ENCODE results near the gene SLC41A2.

SLC41A2 gene

GRCh38 chr12:104929977-104930376 lies 28.1 kb downstream of the SLC41A2 start:
- peaks cover 17% of the 10 kb centered on the region for H3K4me1 ChIP-seq (ENCODE audit: low read depth, poor library complexity, severe bottlenecking)
- no peaks in the 10 kb centered on the region for H4K20me1 ChIP-seq (ENCODE audit: insufficient read depth)
- H3K27me3 ChIP-seq (ENCODE audit: insufficient read depth, low read depth): no peaks in the 10 kb centered on the region
- no peaks in the 10 kb centered on the region for H3K79me2 ChIP-seq (ENCODE audit: insufficient read depth, low read depth)
- no peak overlapping the region for H3K9ac ChIP-seq
- H3K4me3 ChIP-seq (IDR thresholded peaks at IDR 0.05; ENCODE audit: insufficient read depth, low read depth, low read length): no peak overlapping the region
- H3K27ac ChIP-seq: no peak overlapping the region
- H3K36me3 ChIP-seq (ENCODE audit: insufficient read depth): no peaks in the 10 kb centered on the region
- no peak overlapping the region for H2AFZ ChIP-seq (ENCODE audit: low read depth)
- TF ChIP-seq, protein P1, sequence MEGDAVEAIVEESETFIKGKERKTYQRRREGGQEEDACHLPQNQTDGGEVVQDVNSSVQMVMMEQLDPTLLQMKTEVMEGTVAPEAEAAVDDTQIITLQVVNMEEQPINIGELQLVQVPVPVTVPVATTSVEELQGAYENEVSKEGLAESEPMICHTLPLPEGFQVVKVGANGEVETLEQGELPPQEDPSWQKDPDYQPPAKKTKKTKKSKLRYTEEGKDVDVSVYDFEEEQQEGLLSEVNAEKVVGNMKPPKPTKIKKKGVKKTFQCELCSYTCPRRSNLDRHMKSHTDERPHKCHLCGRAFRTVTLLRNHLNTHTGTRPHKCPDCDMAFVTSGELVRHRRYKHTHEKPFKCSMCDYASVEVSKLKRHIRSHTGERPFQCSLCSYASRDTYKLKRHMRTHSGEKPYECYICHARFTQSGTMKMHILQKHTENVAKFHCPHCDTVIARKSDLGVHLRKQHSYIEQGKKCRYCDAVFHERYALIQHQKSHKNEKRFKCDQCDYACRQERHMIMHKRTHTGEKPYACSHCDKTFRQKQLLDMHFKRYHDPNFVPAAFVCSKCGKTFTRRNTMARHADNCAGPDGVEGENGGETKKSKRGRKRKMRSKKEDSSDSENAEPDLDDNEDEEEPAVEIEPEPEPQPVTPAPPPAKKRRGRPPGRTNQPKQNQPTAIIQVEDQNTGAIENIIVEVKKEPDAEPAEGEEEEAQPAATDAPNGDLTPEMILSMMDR (conservative IDR thresholded peaks at IDR 0.05; ENCODE audit: low read depth, low read length): no peak
- H3K4me2 ChIP-seq: peak overlapping the region; percentile 29; the same call in 1 of the 2 replicates

GRCh38 chr12:104929368-104929767 lies 28.7 kb downstream of the SLC41A2 start:
- no peaks in the 10 kb centered on the region for H3K36me3 ChIP-seq (ENCODE audit: insufficient read depth)
- H3K27me3 ChIP-seq (ENCODE audit: insufficient read depth, low read depth): no peaks in the 10 kb centered on the region
- H4K20me1 ChIP-seq (ENCODE audit: insufficient read depth): no peaks in the 10 kb centered on the region
- H3K27ac ChIP-seq: no peak overlapping the region
- no peak overlapping the region for H2AFZ ChIP-seq (ENCODE audit: low read depth)
- H3K9ac ChIP-seq: no peak overlapping the region
- no peak overlapping the region for H3K4me2 ChIP-seq
- TF ChIP-seq, protein P1 (conservative IDR thresholded peaks at IDR 0.05; ENCODE audit: low read depth, low read length): no peak
- H3K79me2 ChIP-seq (ENCODE audit: insufficient read depth, low read depth): no peaks in the 10 kb centered on the region
- peaks cover 17% of the 10 kb centered on the region for H3K4me1 ChIP-seq (ENCODE audit: low read depth, poor library complexity, severe bottlenecking)
- no peak overlapping the region for H3K4me3 ChIP-seq (IDR thresholded peaks at IDR 0.05; ENCODE audit: insufficient read depth, low read depth, low read length)

GRCh38 chr12:104928036-104928745 lies 29.9 kb downstream of the SLC41A2 start:
- no peaks in the 10 kb centered on the region for H3K79me2 ChIP-seq (ENCODE audit: insufficient read depth, low read depth)
- no peak overlapping the region for H2AFZ ChIP-seq (ENCODE audit: low read depth)
- no peaks in the 10 kb centered on the region for H3K27me3 ChIP-seq (ENCODE audit: insufficient read depth, low read depth)
- H3K4me1 ChIP-seq (ENCODE audit: low read depth, poor library complexity, severe bottlenecking): peaks cover 17% of the 10 kb centered on the region
- H4K20me1 ChIP-seq (ENCODE audit: insufficient read depth): no peaks in the 10 kb centered on the region
- H3K9ac ChIP-seq: no peak overlapping the region
- TF ChIP-seq, protein P1 (conservative IDR thresholded peaks at IDR 0.05; ENCODE audit: low read depth, low read length): no peak
- H3K4me3 ChIP-seq (IDR thresholded peaks at IDR 0.05; ENCODE audit: insufficient read depth, low read depth, low read length): no peak overlapping the region
- H3K27ac ChIP-seq: no peak overlapping the region
- no peak overlapping the region for H3K4me2 ChIP-seq
- H3K36me3 ChIP-seq (ENCODE audit: insufficient read depth): no peaks in the 10 kb centered on the region

DNA sequence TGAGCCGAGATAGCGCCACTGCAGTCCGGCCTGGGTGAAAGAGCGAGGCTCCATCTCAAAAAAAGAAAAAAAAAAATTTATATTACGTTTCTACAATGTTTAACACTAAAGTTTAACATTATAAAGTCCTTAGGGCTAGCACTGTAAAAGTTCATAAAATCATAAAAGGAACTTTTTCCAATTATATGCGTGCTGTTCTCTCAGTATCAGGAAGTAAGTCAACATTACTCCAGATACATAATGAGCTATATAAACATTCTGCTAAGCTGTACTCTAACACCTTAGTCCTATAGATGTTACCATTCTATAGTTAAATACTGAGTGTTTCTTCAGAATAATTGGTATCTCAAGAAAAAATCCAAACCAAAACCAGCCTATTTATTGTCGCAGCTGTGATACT lies 32.6 kb downstream of the SLC41A2 start:
- H3K4me1 ChIP-seq (ENCODE audit: low read depth, poor library complexity, severe bottlenecking): peaks cover 8% of the 10 kb centered on the region
- H3K27ac ChIP-seq: no peak overlapping the region
- TF ChIP-seq, protein P1 (conservative IDR thresholded peaks at IDR 0.05; ENCODE audit: low read depth, low read length): no peak
- no peak overlapping the region for H2AFZ ChIP-seq (ENCODE audit: low read depth)
- H3K9ac ChIP-seq: no peak overlapping the region
- no peak overlapping the region for H3K4me2 ChIP-seq
- H3K79me2 ChIP-seq (ENCODE audit: insufficient read depth, low read depth): no peaks in the 10 kb centered on the region
- H3K36me3 ChIP-seq (ENCODE audit: insufficient read depth): no peaks in the 10 kb centered on the region
- H4K20me1 ChIP-seq (ENCODE audit: insufficient read depth): no peaks in the 10 kb centered on the region
- no peak overlapping the region for H3K4me3 ChIP-seq (IDR thresholded peaks at IDR 0.05; ENCODE audit: insufficient read depth, low read depth, low read length)
- H3K27me3 ChIP-seq (ENCODE audit: insufficient read depth, low read depth): no peaks in the 10 kb centered on the region
